NOMO-1 (cell line): ENCODE measurements around the gene SENP7.
"Not testable (repeated sequence)": the region's sequence is repeated elsewhere in the genome, so short reads cannot be mapped to it uniquely, and the experiment has no call there.

ENCODE experiments used
- DNase-seq, 2 experiments: peaks; one replicate each; lab custom pipeline; 2025; ENCODE audit not compliant: unreplicated experiment in 2 of 2; lab: John Stamatoyannopoulos, UW

SENP7 gene

GRCh38 chr3:101527441-101527840, 14.4 kb upstream of the SENP7 start:
- DNase-seq: no peak

GRCh38 chr3:101521211-101521701, 8.2 kb upstream of the SENP7 start:
- DNase-seq: no peak

- DNase-seq: no peak
These were observed 6.8 kb upstream of the SENP7 start for GRCh38 chr3:101519685-101520365.

DNA sequence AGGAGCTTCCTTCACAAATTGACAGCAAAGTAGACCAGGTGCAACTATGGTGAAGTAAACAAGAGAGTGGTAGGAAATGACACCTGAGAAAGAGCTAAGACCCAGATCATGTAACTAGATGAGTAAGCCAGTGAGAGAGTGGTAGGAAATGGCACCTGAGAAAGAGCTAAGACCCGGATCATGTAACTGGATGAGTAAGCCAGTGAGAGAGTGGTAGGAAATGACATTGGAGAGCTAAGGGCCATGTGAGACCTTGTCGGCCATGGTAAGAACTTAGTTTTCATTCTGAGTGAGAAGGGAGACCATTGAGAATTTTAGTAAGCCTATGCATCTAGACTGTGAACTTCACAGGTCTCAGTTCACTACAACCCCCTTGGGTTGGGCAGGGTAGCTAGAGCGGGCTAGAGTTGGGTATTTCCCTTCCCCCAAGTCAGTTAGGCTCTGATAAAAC, 5.4 kb upstream of the SENP7 start:
- DNase-seq: no peak

GRCh38 chr3:101513419-101513986, 491 bp upstream of the SENP7 start:
- peak; percentile 73 to 81 for DNase-seq

DNA sequence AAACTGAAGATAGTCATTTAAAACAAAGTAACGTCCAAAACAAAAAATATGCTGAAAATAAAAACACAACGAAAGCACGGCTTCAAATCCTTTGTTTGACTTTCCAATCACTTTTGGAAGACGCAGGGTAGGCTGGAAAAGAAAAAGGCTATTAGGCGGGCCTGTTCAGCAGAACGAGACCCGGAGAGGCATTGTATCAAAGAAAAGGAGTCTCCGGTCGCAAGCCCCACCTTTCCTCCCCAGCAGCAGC, 691 bp downstream of the SENP7 start:
- no peak for DNase-seq

GRCh38 chr3:101509811-101510210, 3.2 kb downstream of the SENP7 start:
- no peak for DNase-seq

DNA sequence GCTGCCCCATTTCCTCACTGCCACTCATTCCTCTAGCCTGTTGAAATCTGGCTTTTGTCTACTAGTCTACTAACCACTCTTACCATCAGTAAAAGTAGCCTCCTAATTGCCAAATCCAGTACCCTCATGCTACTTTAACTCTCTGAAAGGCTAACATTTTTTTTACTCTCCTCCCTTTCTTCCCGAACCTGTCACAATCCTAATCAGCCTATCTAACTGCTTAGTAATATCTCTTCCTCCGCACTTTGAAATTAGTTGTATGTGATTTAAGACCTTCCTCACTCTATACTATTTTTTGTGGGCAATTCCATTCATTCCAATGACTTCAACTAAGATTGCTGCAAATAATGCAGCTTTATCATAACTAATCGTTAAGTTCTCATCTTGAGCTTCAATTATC, 3.7 kb downstream of the SENP7 start:
- DNase-seq: no peak

- no peak for DNase-seq
These were observed 11.2 kb downstream of the SENP7 start for GRCh38 chr3:101501783-101502182.

DNA sequence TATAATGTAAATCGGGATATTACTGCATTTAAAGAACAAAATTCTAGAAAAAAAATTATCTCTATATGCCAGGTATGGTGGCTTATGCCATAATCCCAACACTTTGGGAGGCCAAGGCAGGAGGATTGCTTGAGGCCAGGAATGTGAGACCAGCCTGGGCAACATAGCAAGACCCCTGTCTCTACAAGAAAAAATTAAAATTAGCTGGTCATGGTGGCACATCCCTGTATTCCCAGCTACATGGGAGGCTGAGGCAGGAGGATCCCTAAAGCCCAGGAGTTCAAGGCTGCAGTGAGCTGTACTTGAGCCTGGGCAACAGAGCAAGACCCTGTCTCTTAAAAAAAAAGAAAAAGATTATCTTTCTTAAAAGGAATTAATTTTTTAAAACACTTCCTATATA, 12.8 kb downstream of the SENP7 start:
- DNase-seq: no peak

GRCh38 chr3:101497803-101498202, 15.2 kb downstream of the SENP7 start:
- no peak for DNase-seq

- no peak for DNase-seq
These were observed 17.5 kb downstream of the SENP7 start for GRCh38 chr3:101495552-101495951.

DNA sequence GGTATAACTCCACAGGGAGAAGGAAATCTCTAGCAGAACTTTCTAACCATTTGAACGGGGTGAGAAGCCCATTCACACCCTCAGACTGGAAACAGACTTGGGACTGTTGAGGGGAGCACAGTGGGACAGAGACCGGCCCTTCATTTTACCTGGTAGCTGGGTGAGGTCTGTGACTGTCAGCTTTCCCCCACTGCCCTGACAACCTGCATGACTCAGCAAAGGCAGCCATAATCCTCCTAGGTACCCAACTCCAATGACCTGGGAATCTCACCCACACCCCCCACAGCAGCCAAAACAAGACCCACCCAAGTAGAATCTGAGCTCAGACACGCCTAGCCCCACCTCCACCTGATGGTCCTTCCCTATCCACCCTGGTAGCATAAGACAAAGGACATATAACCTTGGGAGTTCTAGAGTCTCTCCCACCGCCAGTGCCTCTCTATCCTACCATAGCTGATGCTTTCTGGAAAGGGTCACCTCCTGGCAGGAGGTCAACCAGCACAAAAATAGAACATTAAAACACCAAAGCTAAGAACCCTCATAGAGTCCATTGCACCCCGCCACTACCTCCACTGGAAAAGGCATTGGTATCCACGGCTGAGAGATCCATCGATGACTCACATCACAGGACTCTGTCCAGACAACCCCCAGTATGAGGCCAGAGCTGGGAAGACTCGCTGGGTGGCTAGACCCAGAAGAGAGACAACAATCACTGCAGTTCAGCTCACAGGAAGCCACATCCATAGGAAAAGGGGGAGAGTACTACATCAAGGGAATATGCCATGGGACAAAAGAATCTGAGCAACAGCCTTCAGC, 28.0 kb downstream of the SENP7 start:
- DNase-seq: no peak

DNA sequence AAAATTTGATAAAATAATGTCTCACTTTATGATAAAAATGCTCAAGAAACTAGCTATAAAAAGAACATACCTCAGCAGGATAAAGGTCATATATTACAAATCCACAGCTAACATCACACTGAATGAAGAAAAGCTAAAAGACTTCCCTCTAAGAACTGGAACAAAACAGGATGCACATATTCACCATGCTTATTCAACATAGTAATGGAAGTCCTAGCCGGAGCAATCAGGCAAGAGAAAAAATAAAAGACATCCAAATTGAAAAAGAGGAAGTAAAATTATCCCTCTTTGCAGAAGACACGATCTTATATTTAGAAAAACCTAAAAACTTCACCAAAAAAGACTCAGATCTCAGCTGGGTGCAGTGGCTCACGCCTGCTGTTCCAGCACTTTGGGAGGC, 34.0 kb downstream of the SENP7 start:
- peak in 1 of 2 experiments; percentile 2 for DNase-seq

GRCh38 chr3:101474841-101475552, 38.0 kb downstream of the SENP7 start:
- not testable (repeated sequence) for DNase-seq

GRCh38 chr3:101468676-101469075, 44.3 kb downstream of the SENP7 start:
- DNase-seq: not testable (repeated sequence)

DNA sequence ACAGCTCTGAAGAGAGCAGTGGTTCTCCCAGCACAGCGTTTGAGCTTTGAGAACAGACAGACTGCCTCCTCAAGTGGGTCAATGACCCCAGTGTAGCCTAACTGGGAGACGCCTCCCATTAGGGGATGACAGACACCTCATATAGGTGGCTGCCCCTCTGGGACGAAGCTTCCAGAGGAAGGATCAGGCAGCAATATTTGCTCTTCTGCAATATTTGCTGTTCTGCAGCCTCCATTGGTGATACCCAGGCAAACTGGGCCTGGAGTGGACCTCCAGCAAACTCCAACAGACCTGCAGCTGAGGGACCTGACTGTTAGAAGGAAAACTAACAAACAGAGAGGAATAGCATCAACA, 45.7 kb downstream of the SENP7 start:
- DNase-seq: not testable (repeated sequence)

GRCh38 chr3:101466465-101467309, 46.3 kb downstream of the SENP7 start:
- no peak for DNase-seq

- DNase-seq: no peak
These were observed 48.8 kb downstream of the SENP7 start for GRCh38 chr3:101464235-101464634.

DNA sequence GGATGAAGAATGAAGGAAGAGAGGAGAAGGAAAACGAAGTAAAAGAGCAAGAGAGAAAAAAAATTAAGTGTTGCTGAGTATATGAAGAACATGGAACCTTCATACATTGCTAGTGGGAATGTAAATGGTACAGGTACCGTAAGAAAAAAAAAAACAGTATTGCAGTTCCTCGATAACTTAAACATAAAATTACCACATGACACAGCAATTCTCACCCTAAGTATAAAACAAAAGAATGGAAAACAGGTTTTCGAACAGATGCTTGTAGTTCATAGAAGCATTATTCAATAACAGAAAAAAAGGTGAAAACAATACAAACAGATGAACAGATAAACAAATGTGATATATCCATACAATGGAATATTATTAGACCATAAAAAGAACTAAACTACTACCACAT, 51.6 kb downstream of the SENP7 start:
- no peak for DNase-seq
